Right lobe of liver (tissue), 6 donors: ENCODE measurements around the gene DDX55. TPM values are rescaled to one million over a fixed set of nuclear protein-coding genes. Genes with fewer than 3 reads are reported as not detected.
A peak's percentile ranks its signal among the peaks of the same experiment; 100 is the strongest.
"Not testable (repeated sequence)": the region's sequence is repeated elsewhere in the genome, so short reads cannot be mapped to it uniquely, and the experiment has no call there.

Source experiments
- ATAC-seq, 4 donors: fragments of 200-7000 bp; cut with Tn5 transposase; one replicate each; pipeline ENCODE4 v1.9.1; 2020; ENCODE audit warnings: mild to moderate bottlenecking in 4 of 4, moderate library complexity in 4 of 4
- DNase-seq, 3 donors: peaks; one replicate each; pipeline ENCODE4 v3.0.0-alpha.2; 2020
- H3K27ac ChIP-seq, 3 donors: fragments of 200-600 bp; one replicate each; pipeline ENCODE4 v1.8.0; 2022
- H3K27me3 ChIP-seq, 2 donors: fragments of 200-600 bp; one replicate each; pipeline ENCODE4 v1.8.0; 2022
- H3K36me3 ChIP-seq, 4 donors: fragments of 200-600 bp; sonication (generic) in 1 of 4; one replicate each; pipeline versions ENCODE4 v1.5.1 to v1.8.0; 2017 to 2022; ENCODE audit warnings: control low read depth in 1 of 4
- H3K4me1 ChIP-seq, 4 donors: fragments of 200-600 bp; sonication (generic) in 1 of 4; one replicate each; pipeline versions ENCODE4 v1.5.1 to v1.8.0; 2017 to 2022; ENCODE audit warnings: control low read depth in 1 of 4
- H3K4me3 ChIP-seq, 3 donors: fragments of 200-600 bp; one replicate each; pipeline ENCODE4 v1.8.0; 2022
- H3K9me3 ChIP-seq, 4 donors: fragments of 200-600 bp; sonication (generic) in 1 of 4; one replicate each; pipeline versions ENCODE4 v1.5.1 to v1.8.0; 2017 to 2022; ENCODE audit warnings: control low read depth in 1 of 4
- POLR2A ChIP-seq: fragments of 450-650 bp; IDR thresholded peaks from one replicate; pipeline ENCODE4 v1.6.1; 2017; ENCODE audit warnings: antibody characterized with exemption, mild to moderate bottlenecking
- WGBS: methylation state at CpG from one replicate; pipeline ENCODE4 v1.1.6; 2018; ENCODE audit warnings: low coverage, low lambda C conversion rate; ENCODE audit not compliant: insufficient coverage; ENCODE audit errors: missing lambda C conversion rate; 5-methylcytosine and 5-hydroxymethylcytosine counted together
- intact Hi-C, 2 donors: fragments of 100-400 bp; cut with DNase I; formaldehyde crosslinking; loops; one replicate each; pipeline versions ENCODE4 v1.11.2 to v1.14.1; 2022
- long read RNA-seq: library from polyadenylated mRNA; unstranded; transcript quantifications from one replicate; pipeline ENCODE4 v2.0.0, GENCODE V29; 2019
- total RNA-seq, 6 experiments: library from RNA; depleted of rRNA in 2 of 6; stranded (reverse); fragments of >200 nt in 2 of 6; fragmentation: NEBNext Ultra II Directional in 3 of 6; extraction: Animal tissue kit (Norgen Biotek cat#: 25700) in 3 of 6; gene quantifications; one replicate each; pipeline versions ENCODE4 v1.1.0 to v1.2.4, GENCODE V29; 2016 to 2023
- TF ChIP-seq, protein P1 (sequence below), 4 donors: fragments of 200-600 bp in 3 of 4; fragments of 450-650 bp in 1 of 4; IDR thresholded peaks; one replicate each; pipeline versions ENCODE4 v1.5.1 to v1.8.0; 2016 to 2022; ENCODE audit warnings: antibody characterized with exemption in 4 of 4, mild to moderate bottlenecking in 2 of 4
- donor health status: DM: no; HTN: yes; CAD: no.
- donor health status: DM: no; HTN: no; CAD: no.
- donor health status: DM: no; HTN: no; CAD: no.
- donor health status: DM: no; HTN: yes; CAD: no.
- donor health status: DM: no; HTN: yes; CAD: no.

DDX55 gene, protein sequence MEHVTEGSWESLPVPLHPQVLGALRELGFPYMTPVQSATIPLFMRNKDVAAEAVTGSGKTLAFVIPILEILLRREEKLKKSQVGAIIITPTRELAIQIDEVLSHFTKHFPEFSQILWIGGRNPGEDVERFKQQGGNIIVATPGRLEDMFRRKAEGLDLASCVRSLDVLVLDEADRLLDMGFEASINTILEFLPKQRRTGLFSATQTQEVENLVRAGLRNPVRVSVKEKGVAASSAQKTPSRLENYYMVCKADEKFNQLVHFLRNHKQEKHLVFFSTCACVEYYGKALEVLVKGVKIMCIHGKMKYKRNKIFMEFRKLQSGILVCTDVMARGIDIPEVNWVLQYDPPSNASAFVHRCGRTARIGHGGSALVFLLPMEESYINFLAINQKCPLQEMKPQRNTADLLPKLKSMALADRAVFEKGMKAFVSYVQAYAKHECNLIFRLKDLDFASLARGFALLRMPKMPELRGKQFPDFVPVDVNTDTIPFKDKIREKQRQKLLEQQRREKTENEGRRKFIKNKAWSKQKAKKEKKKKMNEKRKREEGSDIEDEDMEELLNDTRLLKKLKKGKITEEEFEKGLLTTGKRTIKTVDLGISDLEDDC
- total RNA-seq: 10 to 100 TPM in 3 of 6 experiments, 1 to 10 TPM in 3; 6.4 to 33.3 (median 10.5) TPM
- long read RNA-seq, partial matches to known transcripts: 3 of 3 reads
- long read RNA-seq, other reads (novel, unspliced or antisense): 0 of 3 reads

DNA sequence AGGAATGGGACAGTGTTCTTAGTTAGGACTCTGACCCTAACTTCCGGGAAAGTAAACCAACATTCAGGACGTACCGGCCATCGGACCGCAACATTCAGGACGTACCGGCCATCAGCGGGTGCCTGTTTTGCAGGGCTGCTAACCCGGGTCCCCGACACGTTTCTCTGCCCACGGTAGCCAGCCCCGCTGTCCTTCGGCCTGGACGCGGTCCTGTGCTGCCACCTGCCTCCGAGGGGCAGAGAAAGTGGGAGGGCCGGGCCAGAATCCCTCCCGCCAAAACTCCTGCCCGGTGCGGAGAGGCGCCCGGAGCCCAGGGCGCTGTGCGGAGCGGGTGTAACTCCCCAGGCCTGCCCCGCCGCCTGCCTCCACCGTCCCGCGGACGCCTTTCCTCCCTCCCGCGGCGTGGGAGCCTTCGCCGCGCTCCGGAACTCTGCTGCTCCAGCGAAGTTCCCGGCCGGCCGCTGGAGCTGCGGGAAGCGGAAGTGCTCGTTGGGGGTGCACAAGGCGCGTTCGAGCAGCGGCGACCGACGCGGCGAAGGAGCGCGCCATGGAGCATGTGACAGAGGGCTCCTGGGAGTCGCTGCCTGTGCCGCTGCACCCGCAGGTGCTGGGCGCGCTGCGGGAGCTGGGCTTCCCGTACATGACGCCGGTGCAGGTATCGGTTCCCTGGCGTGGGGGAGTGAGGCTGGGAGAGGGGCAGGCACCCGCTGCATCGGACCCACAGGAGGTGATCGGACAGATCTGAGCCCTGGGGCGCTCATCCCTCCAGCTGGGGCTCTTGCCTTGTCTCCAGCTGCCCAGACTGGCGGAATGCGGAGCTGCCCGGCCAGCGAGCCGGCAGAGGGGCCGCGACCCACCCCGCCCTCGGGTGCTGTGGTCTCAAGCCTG is at the start of gene DDX55:
Gene DDX55 (plus strand): TSS at position 498 of the 888 bp plus-strand sequence. CDS start 50 bp downstream, at position 548.
- Histone ChIP-seq H3K36me3 (peaks cover 0 to 39% (median 13%) of the 10 kb centered on the region in 4 donors), H3K27me3 (no peaks in the 10 kb centered on the region)
- intact Hi-C loops: no loop called here

DNA sequence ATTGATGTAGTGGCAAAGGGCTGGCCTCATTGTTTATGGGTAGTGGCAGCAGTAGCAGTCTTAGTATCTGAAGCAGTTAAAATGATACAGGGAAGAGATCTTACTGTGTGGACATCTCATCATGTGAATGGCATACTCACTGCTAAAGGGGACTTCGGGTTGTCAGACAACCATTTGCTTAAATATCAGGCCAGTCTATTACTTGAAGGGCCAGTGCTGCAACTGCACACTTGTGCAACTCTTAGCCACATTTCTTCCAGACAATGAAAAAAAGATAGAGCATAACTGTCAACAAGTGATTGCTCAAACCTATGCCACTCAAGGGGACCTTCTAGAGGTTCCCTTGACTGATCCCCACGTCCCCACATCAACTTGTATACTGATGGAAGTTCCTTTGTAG is 47.8 kb upstream of the DDX55 start:
- H3K27ac ChIP-seq, DNase-seq, H3K27me3 ChIP-seq, H3K36me3 ChIP-seq, H3K4me1 ChIP-seq, H3K9me3 ChIP-seq, ATAC-seq, H3K4me3 ChIP-seq, intact Hi-C loops: not testable (repeated sequence)
- WGBS: 31% methylated on average over 1 of the region's 2 CpGs

More for the DNA sequence above, at the start of gene DDX55:
- Histone ChIP-seq H3K4me3 (peak within 1 kb of the TSS; percentile 94 to 100 (median 97)), H3K4me1 (peaks cover 0 to 5% (median 3%) of the 10 kb centered on the region in 4 donors), H3K27ac (peak within 1 kb of the TSS; percentile 44 to 90 (median 68)), H3K9me3 (no peaks in the 10 kb centered on the region)
- no CpG with 5 or more reads among the region's 81 CpGs for WGBS
- TF ChIP-seq, protein P1, sequence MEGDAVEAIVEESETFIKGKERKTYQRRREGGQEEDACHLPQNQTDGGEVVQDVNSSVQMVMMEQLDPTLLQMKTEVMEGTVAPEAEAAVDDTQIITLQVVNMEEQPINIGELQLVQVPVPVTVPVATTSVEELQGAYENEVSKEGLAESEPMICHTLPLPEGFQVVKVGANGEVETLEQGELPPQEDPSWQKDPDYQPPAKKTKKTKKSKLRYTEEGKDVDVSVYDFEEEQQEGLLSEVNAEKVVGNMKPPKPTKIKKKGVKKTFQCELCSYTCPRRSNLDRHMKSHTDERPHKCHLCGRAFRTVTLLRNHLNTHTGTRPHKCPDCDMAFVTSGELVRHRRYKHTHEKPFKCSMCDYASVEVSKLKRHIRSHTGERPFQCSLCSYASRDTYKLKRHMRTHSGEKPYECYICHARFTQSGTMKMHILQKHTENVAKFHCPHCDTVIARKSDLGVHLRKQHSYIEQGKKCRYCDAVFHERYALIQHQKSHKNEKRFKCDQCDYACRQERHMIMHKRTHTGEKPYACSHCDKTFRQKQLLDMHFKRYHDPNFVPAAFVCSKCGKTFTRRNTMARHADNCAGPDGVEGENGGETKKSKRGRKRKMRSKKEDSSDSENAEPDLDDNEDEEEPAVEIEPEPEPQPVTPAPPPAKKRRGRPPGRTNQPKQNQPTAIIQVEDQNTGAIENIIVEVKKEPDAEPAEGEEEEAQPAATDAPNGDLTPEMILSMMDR (IDR thresholded peaks at IDR 0.05): peak; percentile 42 to 68 (median 60)
- TF ChIP-seq POLR2A: peak; percentile 51
- DNase-seq: peak; percentile 84 to 89 (median 89)
- peak; percentile 96 to 98 (median 97) for ATAC-seq

DNA sequence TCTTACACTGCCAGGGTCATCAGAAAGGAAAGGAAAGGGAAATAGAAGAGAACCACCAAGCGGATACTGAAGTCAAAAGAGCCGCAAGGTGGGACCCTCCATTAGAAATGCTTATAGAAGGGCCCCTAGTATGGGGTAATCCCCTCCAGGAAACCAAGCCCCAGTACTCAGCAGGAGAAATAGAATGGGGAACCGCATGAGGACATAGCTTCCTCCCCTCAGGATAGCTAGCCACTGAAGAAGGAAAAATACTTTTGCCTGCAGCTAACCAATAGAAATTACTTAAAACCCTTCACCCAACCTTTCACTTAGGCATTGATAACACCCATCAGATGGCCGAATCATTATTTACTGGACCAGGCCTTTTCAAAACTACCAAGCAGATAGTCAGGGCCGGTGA is 47.1 kb upstream of the DDX55 start:
- H3K9me3 ChIP-seq, H3K27me3 ChIP-seq, H3K27ac ChIP-seq, ATAC-seq, H3K4me1 ChIP-seq, H3K4me3 ChIP-seq, H3K36me3 ChIP-seq, intact Hi-C loops, DNase-seq: not testable (repeated sequence)
- WGBS: 65% methylated on average over 4 of the region's 5 CpGs

DNA sequence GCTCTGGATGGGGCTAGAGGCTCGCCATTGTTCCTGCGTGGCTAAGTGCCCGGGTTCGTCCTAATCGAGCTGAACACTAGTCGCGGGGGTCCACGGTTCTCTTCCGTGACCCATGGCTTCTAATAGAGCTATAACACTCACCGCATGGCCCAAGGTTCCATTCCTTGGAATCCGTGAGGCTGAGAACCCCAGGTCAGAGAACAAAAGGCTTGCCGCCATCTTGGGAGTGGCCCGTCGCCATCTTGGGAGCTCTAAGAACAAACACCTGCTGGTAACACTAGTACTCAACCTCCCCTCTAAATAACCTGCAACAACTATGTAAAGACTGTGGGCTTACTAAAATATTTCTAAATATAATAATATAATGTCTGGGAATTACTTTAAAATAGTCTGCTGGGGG is 43.4 kb upstream of the DDX55 start:
- H3K9me3 ChIP-seq, H3K27me3 ChIP-seq, ATAC-seq, H3K4me3 ChIP-seq, H3K4me1 ChIP-seq, H3K27ac ChIP-seq, DNase-seq, H3K36me3 ChIP-seq, intact Hi-C loops: not testable (repeated sequence)
- WGBS: 100% methylated on average over 3 of the region's 14 CpGs

DNA sequence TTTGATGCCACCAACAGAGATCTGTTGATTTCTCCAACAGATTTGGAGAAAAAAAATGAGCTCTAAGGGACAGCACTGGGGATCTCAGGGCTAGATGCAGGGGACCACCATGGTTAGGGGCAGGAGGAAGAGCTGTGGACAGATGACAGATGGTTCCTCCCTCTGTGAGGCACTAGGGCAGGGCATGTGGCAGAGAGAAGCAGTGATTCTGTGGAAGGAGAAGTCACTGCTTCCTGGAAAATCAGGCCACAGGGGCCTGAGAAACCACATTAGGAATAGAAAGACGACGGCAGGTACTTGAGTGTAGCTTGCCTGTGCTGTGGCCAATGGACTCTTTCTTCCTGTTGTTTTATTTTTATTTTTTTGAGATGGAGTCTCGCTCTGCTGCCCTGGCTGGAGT is 42.4 kb upstream of the DDX55 start:
- DNase-seq (no peak), ATAC-seq (peak; percentile 34 to 53 (median 48))
- intact Hi-C loops: no loop called here
- no peak for TF ChIP-seq POLR2A
- TF ChIP-seq, protein P1 (IDR thresholded peaks at IDR 0.05): no peak
- H3K4me3 ChIP-seq: no peak overlapping the region
- no peaks in the 10 kb centered on the region for H3K36me3 ChIP-seq
- WGBS: 36% methylated on average over 2 of the region's 3 CpGs
- no peaks in the 10 kb centered on the region for H3K4me1 ChIP-seq
- H3K9me3 ChIP-seq: no peaks in the 10 kb centered on the region
- H3K27me3 ChIP-seq: no peaks in the 10 kb centered on the region
- no peak overlapping the region for H3K27ac ChIP-seq
